ENCODE data around the gene PLEKHG4B.

Gene PLEKHG4B

DNA sequence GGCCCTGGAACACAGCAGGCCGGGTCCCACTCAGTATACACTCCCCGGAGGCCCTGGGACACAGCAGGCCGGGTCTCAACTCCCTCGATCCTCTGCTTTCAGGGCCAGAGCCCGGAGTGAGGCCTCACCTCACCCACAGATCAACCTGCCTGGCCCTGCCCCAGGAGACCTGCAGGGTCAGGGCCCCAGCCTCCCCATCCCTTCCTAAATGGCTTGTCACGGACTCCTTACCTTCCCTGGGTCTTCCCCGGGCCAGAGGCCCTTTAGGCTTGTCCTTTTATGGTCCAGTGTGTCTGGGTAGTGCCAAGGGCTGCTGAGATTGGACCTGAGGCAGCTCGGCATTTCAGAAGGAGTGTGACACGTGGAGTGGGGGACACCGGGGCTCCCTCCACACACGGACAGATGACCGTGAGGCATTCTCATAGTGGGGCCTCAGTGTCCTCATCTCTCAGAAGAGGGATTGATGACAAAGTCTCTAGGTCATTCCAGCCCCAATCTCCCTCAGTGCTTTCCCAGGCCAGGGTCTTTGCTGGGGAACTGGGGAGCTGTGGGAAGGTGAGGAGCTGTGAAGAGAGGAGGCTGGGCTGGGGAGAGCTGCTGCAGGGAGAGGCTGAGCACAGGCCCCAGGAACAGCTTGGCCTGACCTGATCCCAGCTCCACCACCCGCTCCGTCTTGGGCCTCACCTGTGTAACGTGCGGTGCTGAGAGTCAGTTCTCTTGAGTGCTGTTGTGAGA is 18.0 kb upstream of the PLEKHG4B start:
- FAIRE-seq (no peak), DNase-seq (ENCODE audit: insufficient read length, low spot score) (no peak)
- TF ChIP-seq, protein P1, sequence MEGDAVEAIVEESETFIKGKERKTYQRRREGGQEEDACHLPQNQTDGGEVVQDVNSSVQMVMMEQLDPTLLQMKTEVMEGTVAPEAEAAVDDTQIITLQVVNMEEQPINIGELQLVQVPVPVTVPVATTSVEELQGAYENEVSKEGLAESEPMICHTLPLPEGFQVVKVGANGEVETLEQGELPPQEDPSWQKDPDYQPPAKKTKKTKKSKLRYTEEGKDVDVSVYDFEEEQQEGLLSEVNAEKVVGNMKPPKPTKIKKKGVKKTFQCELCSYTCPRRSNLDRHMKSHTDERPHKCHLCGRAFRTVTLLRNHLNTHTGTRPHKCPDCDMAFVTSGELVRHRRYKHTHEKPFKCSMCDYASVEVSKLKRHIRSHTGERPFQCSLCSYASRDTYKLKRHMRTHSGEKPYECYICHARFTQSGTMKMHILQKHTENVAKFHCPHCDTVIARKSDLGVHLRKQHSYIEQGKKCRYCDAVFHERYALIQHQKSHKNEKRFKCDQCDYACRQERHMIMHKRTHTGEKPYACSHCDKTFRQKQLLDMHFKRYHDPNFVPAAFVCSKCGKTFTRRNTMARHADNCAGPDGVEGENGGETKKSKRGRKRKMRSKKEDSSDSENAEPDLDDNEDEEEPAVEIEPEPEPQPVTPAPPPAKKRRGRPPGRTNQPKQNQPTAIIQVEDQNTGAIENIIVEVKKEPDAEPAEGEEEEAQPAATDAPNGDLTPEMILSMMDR (IDR thresholded peaks at IDR 0.05; ENCODE audit: insufficient read depth, missing control alignments) = no peak

DNA sequence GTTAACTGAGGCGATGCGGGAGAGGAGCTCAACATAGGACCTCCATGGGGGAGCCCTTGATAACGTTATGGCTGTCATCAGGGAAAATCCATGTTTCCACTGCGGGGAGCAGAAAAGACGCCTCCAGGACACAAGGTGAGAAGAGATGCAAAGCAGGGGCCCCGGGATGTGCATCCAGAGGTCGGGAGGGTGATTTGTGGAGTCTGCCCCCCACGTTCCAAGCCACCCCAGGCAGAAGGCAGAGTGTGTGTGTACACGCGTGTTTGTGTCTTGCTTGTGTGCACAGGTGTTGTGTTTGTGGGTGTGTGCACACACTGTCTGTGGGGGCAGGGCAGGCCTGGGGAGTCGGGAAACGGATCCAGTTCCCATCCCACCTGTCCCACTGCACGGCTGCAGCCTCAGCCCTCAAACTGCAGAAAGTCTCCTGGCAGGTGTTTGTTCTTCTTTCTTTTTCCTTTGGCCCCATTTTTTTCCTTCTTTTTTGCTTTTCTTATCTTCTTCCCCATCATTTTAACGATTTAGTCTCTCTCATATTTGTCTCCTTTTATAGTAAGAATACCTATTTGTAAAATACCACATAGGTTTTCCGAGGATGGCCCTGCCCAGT is 17.4 kb upstream of the PLEKHG4B start:
- FAIRE-seq (no peak), DNase-seq (ENCODE audit: insufficient read length, low spot score) (no peak)
- TF ChIP-seq, protein P1 (IDR thresholded peaks at IDR 0.05; ENCODE audit: insufficient read depth, missing control alignments) = no peak

DNA sequence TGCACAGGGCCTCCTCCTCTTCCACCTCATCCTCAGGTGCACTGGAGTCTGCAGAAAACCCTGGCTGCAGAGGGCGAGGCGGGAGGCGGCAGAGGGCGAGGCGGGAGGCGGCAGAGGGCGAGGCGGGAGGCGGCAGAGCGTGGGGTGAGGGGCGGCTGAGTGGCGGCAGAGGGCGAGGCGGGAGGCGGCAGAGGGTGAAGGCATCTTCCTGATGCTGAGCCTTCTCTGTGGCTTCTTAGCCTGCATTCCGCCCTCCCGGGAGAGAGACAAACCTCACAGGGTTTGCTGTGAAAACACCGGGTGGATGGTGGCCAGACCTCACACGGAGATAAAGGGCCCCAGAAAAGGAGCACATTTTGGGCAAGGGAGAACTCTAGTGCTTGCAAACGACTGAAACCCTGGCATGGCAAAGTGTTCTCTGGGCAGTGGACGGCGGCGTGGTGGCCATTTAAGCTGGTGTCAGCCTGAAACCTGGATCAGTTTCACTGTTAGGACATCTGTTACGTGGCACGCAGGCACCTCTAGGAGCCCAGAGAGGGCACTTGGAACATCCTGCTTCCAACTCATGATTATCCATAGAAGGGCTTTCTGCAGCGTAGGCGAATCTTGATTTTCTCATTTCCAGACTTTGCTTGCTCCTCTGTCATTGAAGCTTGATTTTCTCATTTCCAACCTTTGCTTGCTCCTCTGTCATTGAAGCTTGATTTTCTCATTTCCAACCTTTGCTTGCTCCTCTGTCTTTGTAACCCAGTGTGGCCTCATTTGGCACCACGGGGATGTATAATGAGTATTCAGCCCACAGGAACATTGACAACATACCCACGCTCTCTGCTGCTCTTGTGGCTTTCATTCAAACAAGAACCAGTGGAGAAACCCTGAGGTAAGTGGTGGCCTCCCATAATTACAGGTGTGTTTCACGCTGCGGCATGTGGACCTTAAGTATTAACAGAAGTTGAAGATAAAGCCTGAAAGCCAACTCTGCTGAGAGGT is 16.3 kb upstream of the PLEKHG4B start:
- DNase-seq (ENCODE audit: insufficient read length, low spot score) = no peak
- TF ChIP-seq, protein P1 (IDR thresholded peaks at IDR 0.05; ENCODE audit: insufficient read depth, missing control alignments) = no peak
- FAIRE-seq = no peak

DNA sequence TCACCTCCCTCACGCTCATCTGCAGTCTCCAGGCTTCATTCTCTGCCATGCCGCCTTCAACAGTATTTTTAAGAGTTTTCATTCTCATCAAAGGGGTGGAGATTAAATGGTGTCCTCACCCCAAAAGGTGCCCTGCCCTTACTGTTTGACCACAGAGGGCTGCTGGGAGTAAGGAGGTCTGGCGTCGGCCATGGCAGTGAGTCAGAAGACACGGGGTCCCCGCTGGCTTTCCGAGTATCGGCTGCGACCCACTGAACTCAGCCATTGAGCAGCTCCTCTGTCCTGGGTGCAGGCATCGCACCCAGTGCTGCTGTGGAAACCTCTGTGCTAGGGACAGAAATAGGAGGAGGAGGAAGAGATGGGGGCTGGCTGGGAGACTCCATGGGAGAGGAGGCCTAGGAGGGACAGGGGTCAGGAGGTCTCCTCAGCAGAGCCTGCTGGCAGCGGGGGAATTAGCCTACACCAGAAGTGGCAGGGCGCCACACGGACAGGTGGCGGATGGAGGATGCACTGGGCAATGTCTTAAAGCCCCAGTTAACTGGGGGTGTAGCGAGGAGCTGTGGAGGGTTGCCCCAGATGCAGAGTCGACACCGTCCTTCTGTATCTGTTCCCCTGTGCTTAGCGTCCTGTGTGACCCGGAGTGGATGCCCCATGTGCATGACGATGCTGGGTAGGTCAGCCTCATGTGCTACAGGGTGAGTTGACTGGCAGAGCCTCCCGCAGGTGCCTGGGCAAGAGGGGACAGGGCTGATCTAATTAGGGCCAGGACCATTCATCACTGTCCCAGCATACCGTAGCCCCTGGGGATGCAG is 15.4 kb upstream of the PLEKHG4B start:
- TF ChIP-seq, protein P1 (IDR thresholded peaks at IDR 0.05; ENCODE audit: insufficient read depth, missing control alignments) = no peak
- DNase-seq (ENCODE audit: insufficient read length, low spot score) (no peak), FAIRE-seq (no peak)

DNA sequence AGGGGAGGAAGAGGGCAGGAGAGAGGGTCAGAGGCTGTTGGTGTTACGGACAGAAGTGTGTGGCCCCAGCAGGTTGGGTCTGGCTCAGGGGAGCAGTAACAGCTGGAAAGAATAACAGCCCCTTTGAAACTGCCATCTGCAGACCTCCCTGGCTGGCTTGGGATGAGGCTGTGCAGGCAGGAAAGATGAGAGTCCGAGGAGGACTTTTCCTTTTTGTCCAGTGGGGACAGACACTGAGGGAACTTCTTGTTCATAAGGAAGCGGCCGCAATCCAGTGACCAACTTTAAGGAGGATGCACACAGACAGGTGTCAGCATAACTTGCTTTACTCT is 14.8 kb upstream of the PLEKHG4B start:
- TF ChIP-seq, protein P1 (IDR thresholded peaks at IDR 0.05; ENCODE audit: insufficient read depth, missing control alignments) = no peak
- DNase-seq (ENCODE audit: insufficient read length, low spot score) = no peak
- no peak for FAIRE-seq

DNA sequence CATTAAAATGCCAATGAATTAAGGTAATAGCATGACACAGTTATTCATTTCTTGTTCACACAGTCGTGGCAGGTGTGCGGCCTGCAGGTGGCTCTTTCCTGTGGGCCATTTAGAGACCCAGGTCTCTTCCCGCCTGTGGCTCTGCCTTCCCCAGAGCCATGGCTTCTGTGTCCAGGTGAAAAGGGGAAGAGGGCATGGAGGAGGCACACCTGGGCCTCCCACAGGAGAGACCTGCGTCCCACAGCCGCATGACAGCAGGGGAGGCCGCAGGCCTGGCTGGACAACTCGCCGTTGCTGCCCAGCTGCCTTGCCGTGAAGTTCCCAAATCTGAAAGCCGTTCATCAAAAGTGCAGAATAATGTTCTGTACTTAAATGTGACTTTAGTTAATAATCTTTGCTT is 14.4 kb upstream of the PLEKHG4B start:
- no peak for FAIRE-seq
- TF ChIP-seq, protein P1 (IDR thresholded peaks at IDR 0.05; ENCODE audit: insufficient read depth, missing control alignments) = no peak
- DNase-seq (ENCODE audit: insufficient read length, low spot score) = no peak

Data from D721Med (cell line).